Measurements from ENCODE around the gene PTRHD1. TPM values are rescaled to one million over a fixed set of nuclear protein-coding genes. Genes with fewer than 3 reads are reported as not detected.

The PTRHD1 gene
- polyA plus RNA-seq, 1 of the 3 experiments (the other 2 are of a cell fraction), result 74.4 TPM

DNA sequence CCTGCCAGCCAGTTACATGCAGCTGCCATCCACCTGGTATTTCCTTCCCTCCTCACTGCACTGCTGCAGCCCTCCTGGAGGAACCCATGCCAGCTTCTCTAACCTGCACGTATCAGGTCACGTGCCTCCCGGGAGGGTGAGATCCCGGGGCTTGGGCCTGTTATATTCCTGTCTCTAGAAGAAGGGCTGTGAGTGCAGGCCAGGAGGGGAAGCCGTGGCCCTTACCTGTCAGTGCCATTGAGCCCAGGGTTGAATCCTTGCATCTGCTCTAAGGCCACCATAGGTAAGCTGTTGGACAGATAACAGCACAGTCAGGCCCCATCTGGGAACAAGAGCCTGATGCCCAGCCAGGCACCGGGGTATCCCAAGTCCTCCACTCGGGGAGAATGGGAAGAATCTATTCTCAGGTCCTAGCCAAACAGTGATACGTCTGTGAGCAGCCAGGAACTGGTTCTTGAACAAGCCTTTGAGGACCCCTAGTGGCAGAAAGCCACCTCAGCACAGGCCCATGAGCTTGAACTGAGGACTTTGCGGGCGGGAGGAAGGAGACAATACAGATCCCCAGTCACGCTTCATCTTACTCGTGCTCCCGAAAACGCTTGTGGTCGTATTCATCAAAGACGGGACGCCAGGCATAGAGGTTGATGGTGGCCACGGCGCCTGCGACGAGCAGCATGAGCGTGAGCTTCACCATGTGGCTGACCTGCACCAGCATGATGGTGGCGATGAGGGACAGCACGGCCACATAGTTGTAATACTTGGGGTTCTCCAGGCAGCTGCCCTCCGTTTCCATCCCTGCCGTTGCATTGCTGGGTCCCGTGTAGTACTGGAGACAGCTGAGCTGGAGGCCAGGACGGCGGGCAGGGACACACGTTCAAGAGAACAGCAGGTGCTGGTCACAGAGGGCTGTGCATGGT, 34.4 kb upstream of the PTRHD1 start (continued):
- TF ChIP-seq, protein P1, sequence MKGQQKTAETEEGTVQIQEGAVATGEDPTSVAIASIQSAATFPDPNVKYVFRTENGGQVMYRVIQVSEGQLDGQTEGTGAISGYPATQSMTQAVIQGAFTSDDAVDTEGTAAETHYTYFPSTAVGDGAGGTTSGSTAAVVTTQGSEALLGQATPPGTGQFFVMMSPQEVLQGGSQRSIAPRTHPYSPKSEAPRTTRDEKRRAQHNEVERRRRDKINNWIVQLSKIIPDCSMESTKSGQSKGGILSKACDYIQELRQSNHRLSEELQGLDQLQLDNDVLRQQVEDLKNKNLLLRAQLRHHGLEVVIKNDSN (IDR thresholded peaks at IDR 0.05; ENCODE audit: borderline replicate concordance, low read depth), result no peak
- TF ChIP-seq TEAD4 (IDR thresholded peaks at IDR 0.05; ENCODE audit: borderline replicate concordance, insufficient read depth), result no peak
- TF ChIP-seq, protein P2, sequence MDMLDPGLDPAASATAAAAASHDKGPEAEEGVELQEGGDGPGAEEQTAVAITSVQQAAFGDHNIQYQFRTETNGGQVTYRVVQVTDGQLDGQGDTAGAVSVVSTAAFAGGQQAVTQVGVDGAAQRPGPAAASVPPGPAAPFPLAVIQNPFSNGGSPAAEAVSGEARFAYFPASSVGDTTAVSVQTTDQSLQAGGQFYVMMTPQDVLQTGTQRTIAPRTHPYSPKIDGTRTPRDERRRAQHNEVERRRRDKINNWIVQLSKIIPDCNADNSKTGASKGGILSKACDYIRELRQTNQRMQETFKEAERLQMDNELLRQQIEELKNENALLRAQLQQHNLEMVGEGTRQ (IDR thresholded peaks at IDR 0.05; ENCODE audit: borderline replicate concordance, low read depth, low read length), result no peak
- TF ChIP-seq SMC3 (IDR thresholded peaks at IDR 0.05; ENCODE audit: low read depth, low read length), result peak; percentile 97
- TF ChIP-seq, protein P3, sequence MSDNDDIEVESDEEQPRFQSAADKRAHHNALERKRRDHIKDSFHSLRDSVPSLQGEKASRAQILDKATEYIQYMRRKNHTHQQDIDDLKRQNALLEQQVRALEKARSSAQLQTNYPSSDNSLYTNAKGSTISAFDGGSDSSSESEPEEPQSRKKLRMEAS (IDR thresholded peaks at IDR 0.05; ENCODE audit: low read depth), result peak; percentile 39; the same call in 1 of the 2 replicates
- TF ChIP-seq TCF12 (IDR thresholded peaks at IDR 0.05), result no peak
- TF ChIP-seq, protein P4, sequence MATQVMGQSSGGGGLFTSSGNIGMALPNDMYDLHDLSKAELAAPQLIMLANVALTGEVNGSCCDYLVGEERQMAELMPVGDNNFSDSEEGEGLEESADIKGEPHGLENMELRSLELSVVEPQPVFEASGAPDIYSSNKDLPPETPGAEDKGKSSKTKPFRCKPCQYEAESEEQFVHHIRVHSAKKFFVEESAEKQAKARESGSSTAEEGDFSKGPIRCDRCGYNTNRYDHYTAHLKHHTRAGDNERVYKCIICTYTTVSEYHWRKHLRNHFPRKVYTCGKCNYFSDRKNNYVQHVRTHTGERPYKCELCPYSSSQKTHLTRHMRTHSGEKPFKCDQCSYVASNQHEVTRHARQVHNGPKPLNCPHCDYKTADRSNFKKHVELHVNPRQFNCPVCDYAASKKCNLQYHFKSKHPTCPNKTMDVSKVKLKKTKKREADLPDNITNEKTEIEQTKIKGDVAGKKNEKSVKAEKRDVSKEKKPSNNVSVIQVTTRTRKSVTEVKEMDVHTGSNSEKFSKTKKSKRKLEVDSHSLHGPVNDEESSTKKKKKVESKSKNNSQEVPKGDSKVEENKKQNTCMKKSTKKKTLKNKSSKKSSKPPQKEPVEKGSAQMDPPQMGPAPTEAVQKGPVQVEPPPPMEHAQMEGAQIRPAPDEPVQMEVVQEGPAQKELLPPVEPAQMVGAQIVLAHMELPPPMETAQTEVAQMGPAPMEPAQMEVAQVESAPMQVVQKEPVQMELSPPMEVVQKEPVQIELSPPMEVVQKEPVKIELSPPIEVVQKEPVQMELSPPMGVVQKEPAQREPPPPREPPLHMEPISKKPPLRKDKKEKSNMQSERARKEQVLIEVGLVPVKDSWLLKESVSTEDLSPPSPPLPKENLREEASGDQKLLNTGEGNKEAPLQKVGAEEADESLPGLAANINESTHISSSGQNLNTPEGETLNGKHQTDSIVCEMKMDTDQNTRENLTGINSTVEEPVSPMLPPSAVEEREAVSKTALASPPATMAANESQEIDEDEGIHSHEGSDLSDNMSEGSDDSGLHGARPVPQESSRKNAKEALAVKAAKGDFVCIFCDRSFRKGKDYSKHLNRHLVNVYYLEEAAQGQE (IDR thresholded peaks at IDR 0.05; ENCODE audit: low read depth, low read length), result no peak

DNA sequence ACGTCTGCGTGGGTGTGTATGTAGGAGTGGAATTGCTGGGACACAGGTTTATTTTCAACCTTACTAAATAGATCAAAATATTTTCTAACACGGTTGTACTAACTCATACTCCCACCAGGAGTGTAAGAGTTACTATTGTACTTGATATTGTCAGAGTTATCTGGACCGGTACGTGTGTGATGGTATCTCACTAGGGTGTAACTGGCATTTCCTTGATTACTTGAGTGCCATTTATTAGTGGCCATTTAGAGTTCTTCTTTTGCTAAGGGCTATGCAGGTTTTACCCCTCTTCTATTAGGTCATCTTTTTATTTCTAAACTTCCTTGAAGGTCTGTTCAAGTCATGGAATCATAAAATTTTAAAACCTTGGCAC, 33.6 kb upstream of the PTRHD1 start:
- no peak overlapping the region for H2AFZ ChIP-seq (ENCODE audit: low read depth)
- H3K9me3 ChIP-seq, result no peaks in the 10 kb centered on the region
- no peaks in the 10 kb centered on the region for H4K20me1 ChIP-seq (ENCODE audit: insufficient read depth)
- H3K4me2 ChIP-seq, result no peak overlapping the region
- 75% methylated on average over 5 of the region's 5 CpGs for WGBS (ENCODE audit: low lambda C conversion rate)
- H3K4me1 ChIP-seq (ENCODE audit: control insufficient read depth in 1 of 2, insufficient read depth in 2 of 2, low read depth in 1 of 2, low read length in 1 of 2), result peaks cover 7 to 11% of the 10 kb centered on the region in 2 experiments; a peak in 1 of 4 replicates
- no peak overlapping the region for H3K9ac ChIP-seq
- H3K36me3 ChIP-seq (replicated peaks in 1 of 2; ENCODE audit: control insufficient read depth in 1 of 2, insufficient read depth in 2 of 2, low read length in 1 of 2), result peaks cover 6 to 11% of the 10 kb centered on the region in 2 experiments
- no peak overlapping the region for H3K4me3 ChIP-seq (ENCODE audit: low read depth in 2 of 2, low read length in 1 of 2)
- peaks cover 12% of the 10 kb centered on the region for H3F3A ChIP-seq (replicated peaks; ENCODE audit: insufficient read depth)
- CTCF ChIA-PET, result interaction anchor here (0.6 to 16.7 kb wide), 40 partner anchors 10 to 743 kb away, joined by 3 to 269 read pairs (median 7); partner anchors contain the start of genes ADCY3, CENPO, NCOA1 and PTRHD1
- no peaks in the 10 kb centered on the region for H3K27me3 ChIP-seq (ENCODE audit: insufficient read depth)
- no peaks in the 10 kb centered on the region for H3K79me2 ChIP-seq (ENCODE audit: insufficient read depth)
- POLR2A ChIA-PET, result interaction anchor here (1.0 kb wide), 1 partner anchor 743 kb away, joined by 4 read pairs; no protein-coding TSS in a partner anchor
- peak; percentile 30 for DNase-seq
- H3K27ac ChIP-seq (ENCODE audit: low read depth in 2 of 2, low read length in 1 of 2), result no peak overlapping the region
- H3K9me2 ChIP-seq, result no peaks in the 10 kb centered on the region
- TF ChIP-seq FOXM1 (IDR thresholded peaks at IDR 0.05; ENCODE audit: low read depth) (no peak), TEAD4 (IDR thresholded peaks at IDR 0.05; ENCODE audit: borderline replicate concordance, insufficient read depth) (no peak), FOSL2 (IDR thresholded peaks at IDR 0.05; ENCODE audit: borderline replicate concordance, low read depth) (no peak), MEF2A (IDR thresholded peaks at IDR 0.05; ENCODE audit: borderline replicate concordance, low read depth) (no peak), RAD21 (IDR thresholded peaks at IDR 0.05; ENCODE audit: low read length) (no peak), SIN3A (IDR thresholded peaks at IDR 0.05; ENCODE audit: borderline replicate concordance, low read depth, low read length) (no peak), SMC3 (IDR thresholded peaks at IDR 0.05; ENCODE audit: low read depth, low read length) (no peak), YY1 (IDR thresholded peaks at IDR 0.05; ENCODE audit: low read depth) (no peak), NFIC (IDR thresholded peaks at IDR 0.05; ENCODE audit: borderline replicate concordance) (no peak), CHD2 (IDR thresholded peaks at IDR 0.05; ENCODE audit: low read length, partially characterized antibody) (no peak)
- TF ChIP-seq, protein P5, sequence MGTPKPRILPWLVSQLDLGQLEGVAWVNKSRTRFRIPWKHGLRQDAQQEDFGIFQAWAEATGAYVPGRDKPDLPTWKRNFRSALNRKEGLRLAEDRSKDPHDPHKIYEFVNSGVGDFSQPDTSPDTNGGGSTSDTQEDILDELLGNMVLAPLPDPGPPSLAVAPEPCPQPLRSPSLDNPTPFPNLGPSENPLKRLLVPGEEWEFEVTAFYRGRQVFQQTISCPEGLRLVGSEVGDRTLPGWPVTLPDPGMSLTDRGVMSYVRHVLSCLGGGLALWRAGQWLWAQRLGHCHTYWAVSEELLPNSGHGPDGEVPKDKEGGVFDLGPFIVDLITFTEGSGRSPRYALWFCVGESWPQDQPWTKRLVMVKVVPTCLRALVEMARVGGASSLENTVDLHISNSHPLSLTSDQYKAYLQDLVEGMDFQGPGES (IDR thresholded peaks at IDR 0.05; ENCODE audit: low read depth, low read length), result no peak
- TF ChIP-seq, protein P6, sequence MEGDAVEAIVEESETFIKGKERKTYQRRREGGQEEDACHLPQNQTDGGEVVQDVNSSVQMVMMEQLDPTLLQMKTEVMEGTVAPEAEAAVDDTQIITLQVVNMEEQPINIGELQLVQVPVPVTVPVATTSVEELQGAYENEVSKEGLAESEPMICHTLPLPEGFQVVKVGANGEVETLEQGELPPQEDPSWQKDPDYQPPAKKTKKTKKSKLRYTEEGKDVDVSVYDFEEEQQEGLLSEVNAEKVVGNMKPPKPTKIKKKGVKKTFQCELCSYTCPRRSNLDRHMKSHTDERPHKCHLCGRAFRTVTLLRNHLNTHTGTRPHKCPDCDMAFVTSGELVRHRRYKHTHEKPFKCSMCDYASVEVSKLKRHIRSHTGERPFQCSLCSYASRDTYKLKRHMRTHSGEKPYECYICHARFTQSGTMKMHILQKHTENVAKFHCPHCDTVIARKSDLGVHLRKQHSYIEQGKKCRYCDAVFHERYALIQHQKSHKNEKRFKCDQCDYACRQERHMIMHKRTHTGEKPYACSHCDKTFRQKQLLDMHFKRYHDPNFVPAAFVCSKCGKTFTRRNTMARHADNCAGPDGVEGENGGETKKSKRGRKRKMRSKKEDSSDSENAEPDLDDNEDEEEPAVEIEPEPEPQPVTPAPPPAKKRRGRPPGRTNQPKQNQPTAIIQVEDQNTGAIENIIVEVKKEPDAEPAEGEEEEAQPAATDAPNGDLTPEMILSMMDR (IDR thresholded peaks at IDR 0.05), result no peak
- TF ChIP-seq, protein P7, sequence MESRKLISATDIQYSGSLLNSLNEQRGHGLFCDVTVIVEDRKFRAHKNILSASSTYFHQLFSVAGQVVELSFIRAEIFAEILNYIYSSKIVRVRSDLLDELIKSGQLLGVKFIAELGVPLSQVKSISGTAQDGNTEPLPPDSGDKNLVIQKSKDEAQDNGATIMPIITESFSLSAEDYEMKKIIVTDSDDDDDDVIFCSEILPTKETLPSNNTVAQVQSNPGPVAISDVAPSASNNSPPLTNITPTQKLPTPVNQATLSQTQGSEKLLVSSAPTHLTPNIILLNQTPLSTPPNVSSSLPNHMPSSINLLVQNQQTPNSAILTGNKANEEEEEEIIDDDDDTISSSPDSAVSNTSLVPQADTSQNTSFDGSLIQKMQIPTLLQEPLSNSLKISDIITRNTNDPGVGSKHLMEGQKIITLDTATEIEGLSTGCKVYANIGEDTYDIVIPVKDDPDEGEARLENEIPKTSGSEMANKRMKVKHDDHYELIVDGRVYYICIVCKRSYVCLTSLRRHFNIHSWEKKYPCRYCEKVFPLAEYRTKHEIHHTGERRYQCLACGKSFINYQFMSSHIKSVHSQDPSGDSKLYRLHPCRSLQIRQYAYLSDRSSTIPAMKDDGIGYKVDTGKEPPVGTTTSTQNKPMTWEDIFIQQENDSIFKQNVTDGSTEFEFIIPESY (IDR thresholded peaks at IDR 0.05; ENCODE audit: borderline replicate concordance, low read depth), result no peak
